ENCODE data around the gene LAMC3. TPM values are rescaled to one million over a fixed set of nuclear protein-coding genes. Genes with fewer than 3 reads are reported as not detected.

The LAMC3 gene
- total RNA-seq, 1 donor from 2014 or later: 0.03 TPM

DNA sequence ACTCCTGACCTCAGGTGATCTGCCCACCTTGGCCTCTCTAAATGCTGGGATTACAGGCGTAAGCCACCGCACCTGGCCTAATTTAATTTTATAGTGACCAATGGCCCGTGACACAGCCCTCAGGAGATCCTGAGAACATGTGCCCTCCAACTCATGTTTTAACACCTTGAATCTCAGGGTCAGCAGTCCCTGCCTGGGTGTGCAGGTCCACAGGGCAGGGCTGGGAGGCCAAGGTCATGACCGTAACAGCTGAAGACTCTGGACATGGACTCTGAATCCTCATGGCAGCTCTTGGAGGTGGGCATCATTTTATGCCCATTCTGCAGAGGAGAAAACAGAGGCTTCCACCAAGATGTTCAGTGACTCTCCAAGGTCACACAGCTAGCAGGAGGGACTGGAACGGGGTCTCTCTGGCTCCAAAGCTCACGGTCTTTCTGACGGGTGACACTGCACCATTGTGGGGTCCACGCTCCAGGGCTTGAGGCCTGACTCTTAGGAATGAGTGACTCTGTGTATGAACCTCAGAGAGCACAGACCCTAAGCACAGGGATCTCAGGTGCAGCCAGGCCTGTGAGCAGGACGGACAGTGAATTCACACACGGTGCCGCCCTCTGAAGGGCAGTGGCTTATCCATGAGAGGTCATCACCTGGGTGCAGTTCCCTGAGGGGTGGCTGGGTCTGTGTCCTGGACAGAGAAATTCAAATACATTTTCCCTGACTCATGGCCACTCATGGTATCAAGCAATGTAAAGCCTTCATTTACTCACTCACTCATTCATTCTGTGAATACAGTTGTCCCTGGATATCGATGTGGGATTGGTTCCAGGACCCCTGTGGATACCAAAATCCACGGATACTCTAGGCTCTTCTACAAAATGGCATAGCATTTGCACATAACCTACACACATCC, 32.8 kb upstream of the LAMC3 start:
- ATAC-seq (ENCODE audit: poor library complexity) (no peak), DNase-seq (no peak)
- intact Hi-C loops (cut with DNase I): no loop called here

DNA sequence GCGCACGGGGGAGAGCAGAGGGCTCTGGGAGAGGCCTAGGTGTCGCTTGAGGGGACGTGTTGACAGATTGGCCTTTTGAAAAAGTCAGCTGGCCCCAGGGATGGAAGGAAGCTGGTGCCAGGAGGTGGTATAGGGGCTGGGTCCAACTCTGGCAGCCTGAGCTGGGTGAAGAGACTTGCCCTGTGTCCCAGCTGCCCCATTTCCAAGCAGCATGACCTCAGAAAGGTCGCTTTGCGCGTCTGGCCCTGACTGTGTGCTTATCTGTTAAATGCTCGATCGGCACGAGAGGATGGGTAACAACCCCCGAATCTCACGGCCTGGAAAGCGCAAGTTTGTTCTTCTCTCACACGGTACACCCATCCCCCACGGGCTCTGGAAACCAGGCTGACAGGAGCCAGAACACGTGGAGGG, 31.2 kb upstream of the LAMC3 start:
- ATAC-seq (ENCODE audit: poor library complexity): peak; percentile 92
- DNase-seq: peak; percentile 64
- intact Hi-C loops (cut with DNase I): no loop called here

DNA sequence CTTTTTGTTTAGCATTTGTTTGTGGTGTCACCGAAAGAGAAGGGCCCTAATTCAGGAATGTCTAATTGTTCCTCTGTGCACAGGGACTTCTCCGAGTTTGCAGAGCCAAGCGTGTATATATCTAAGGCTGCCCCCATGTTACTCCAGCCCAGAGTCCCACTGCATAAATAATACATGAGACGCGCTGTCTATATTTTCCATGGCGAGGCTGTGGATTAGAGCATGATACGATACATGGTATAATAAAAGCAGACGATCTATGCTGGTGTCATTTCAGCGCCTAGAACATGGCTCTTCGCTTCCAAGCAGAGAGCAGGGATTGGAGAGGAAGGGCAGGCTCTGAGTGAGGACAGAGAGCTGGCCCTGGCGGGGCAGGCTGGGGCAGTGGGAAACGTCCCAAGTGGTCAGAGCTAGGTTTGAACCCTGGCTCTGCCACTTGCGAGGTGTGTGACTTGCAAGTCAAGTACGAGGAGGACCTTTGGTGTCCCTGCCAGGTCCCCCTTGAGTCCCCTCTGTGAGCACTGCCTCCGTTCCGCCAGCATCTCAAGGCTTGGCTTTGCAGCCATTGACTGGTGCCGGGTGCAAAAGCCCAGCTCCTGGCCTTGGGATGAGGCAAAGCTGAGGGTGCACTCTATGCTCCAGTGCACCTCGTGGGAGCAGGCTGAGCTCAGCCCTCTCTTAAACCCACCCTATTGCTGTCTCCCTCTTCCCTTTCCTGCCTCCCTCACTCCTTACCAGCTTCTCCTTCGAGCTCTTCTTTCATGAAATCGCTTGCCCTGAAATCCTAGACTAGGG, 29.2 kb upstream of the LAMC3 start:
- no peak for DNase-seq
- intact Hi-C loops (cut with DNase I): no loop called here
- no peak for ATAC-seq (ENCODE audit: poor library complexity)

DNA sequence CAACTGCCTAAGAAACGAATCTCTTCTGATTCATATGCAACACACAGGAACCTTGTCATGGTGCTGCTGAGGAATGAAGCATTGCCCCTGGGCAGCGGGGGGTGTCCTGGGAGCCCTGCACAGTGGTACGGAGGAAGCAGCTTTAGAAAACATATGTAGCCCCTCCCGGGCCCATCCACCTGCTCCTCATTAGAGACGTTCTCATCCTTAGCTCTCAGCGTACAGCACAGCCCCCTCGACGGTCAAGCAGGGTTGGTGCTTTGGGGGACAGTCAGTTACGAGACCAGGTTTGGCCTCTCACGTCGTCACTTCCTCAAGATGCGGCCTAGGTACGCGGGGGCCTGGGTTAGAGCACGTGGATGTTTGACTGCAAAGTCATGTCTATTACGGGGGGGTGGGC, 28.4 kb upstream of the LAMC3 start:
- intact Hi-C loops (cut with DNase I): no loop called here
- DNase-seq: no peak
- no peak for ATAC-seq (ENCODE audit: poor library complexity)

DNA sequence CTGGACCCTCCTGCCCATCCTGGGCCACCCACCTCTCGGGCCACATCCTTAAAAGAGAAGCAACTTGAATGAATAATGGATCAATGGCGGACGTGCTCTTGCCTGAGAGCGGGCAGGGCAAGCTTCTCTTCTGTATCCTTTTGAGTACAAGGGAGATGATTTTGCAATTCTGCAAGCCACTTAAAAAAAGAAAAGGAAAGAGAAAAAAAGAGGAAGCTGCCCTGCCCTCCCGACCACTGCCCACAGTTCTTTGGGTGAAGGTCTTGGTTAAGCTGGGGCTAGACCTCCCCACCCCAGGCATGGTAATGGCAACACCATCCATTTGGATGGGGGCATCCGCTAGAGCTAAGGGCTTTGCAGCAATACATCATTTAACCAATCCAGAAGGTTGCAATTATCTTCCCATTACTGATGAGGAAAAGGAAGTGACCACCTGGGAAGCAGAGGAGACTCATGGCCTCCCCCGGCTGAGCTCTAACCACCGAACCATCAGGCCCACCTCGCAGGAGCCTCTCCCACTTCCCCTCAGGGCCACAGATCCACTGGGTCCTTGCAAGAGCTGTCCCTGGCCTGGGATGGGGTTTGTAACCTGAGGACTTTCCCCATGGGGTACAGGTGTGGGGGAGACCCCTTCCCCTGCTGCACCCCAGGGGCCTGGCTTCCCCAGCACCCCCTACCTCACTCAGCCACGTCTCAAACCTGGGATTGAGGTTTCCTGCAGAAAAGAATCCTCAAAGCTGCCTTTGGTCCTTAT, 27.8 kb upstream of the LAMC3 start:
- intact Hi-C loops (cut with DNase I): no loop called here
- ATAC-seq (ENCODE audit: poor library complexity): no peak
- DNase-seq: no peak

DNA sequence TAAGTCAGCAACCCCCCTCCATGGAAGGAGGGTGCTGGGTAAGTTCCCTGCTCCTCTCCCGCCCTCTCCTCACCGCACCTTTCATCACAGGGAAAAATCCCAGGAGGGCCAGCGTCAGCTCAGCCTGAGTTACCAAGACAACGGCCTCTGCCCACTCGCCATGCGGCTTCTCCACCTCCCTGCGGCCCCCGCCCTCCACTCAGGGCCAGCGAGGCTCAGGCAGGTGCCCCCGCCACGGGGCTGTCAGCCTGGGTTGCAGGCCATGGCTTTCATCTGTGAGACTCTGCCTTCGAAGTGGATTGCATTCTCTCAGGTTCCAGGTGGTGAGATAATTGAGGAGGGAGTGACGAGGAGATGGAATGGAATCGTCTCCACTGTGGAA, 27.2 kb upstream of the LAMC3 start:
- no peak for DNase-seq
- intact Hi-C loops (cut with DNase I): no loop called here
- ATAC-seq (ENCODE audit: poor library complexity): no peak

DNA sequence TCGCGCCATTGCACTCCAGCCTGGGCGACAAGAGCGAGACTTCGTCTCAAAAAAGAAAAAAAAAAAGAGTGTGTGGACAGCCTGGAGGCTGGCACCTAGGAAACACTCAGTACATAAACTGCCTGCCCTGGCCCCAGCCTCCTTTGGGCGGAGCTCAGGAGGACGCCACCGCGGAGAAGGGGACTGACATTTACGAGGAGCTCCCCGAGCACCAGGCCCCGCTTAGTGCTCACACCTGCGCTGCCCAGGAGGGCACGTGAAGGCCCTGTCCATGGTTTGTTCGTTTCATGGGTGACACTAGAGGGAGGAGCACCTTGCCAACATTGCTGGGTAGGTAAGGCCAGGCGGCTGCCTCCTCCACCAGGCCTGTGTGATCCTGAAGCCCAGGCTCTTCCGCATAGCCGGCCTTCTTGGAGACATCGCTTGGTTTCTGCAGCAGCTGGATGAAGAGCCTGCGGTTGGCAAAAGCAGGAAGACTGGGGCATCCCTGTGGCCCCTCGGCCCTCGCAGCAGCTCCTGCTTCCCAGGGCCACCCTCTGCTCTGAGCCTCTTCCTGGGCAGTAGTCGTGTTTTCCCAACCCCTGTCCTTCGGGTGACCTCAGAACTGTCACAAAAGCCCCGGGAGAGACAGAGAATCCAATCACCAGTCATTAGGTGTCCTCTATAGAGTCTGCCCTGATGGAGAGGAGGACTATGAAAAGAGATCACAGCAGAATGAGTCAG, 26.2 kb upstream of the LAMC3 start:
- ATAC-seq (ENCODE audit: poor library complexity): no peak
- intact Hi-C loops (cut with DNase I): no loop called here

DNA sequence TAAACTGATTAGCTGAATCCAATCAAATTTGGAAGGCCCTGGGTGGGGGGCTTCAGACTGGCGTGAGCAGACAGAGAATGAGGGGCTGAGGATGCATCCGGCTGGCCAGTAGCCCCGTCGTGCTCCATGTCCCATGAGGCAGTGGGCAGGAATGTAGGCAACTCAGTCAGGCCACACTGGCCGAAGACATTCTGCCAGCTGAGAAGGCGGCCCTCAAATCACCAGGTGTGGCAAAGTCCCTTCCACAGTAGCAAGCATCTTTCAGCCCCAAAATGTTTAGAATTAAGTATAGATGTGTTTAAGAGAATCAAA, 25.7 kb upstream of the LAMC3 start:
- intact Hi-C loops (cut with DNase I): no loop called here
- DNase-seq (no peak), ATAC-seq (ENCODE audit: poor library complexity) (no peak)

More for the DNA sequence above, 26.2 kb upstream of the LAMC3 start:
- no peak for DNase-seq

DNA sequence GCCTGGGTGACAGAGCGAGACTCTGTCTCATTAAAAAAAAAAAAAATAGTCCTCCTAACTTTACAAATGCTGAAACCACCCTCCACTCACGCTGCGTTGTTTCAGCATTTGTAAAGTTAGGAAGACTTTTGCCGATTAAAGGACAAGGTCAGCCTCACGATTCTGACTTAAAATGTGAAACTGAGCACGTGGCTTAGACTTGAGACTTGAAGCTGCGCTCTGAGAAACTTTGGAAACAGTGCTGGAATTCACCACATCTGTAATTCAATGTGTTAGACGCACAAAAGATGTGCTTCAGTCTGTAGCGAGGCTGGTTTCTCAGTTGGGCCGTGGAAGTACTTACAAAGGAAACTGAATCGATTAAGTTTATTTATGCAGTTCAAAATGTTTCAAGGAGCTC, 25.0 kb upstream of the LAMC3 start:
- intact Hi-C loops (cut with DNase I): no loop called here
- DNase-seq (no peak), ATAC-seq (ENCODE audit: poor library complexity) (no peak)

DNA sequence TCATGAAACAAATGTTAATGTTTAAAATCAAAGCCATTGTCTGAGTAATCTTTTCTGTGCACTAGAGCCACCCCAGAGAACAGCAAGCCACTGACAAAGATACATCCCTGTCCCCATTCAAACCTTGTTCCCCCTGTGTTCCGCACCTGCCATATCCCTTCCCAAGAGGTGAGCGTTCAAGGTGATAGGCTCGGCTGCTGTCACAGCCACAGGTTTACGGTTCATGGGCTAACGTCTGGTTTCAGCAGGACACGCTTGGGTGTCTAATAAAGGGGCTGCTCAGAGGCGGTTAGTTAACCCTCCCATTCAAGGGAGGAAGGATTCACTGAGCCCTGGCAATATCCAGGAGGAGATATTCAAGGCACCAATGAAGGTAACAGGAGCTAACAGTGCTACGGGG, 24.5 kb upstream of the LAMC3 start:
- intact Hi-C loops (cut with DNase I): no loop called here
- no peak for ATAC-seq (ENCODE audit: poor library complexity)
- DNase-seq: no peak

DNA sequence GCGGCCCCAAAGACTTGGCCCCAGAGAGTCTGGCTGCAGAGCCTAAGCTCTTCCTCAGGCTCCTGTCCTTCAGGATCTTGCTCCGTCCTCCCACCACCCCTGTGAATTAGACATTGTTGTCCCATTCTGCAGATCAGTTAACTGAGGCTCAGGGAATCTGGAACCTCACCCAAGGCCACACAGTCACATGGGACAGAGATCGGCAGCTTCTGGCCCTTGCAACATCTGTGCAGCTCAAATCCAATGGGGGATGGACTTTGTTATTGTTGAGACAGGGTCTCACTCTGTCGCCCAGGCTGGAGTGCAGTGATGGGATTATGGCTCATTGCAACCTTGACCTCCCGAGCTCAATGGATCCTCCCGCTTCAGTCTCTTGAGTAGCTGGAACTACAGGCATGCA, 23.9 kb upstream of the LAMC3 start:
- intact Hi-C loops (cut with DNase I): no loop called here
- ATAC-seq (ENCODE audit: poor library complexity): no peak

DNA sequence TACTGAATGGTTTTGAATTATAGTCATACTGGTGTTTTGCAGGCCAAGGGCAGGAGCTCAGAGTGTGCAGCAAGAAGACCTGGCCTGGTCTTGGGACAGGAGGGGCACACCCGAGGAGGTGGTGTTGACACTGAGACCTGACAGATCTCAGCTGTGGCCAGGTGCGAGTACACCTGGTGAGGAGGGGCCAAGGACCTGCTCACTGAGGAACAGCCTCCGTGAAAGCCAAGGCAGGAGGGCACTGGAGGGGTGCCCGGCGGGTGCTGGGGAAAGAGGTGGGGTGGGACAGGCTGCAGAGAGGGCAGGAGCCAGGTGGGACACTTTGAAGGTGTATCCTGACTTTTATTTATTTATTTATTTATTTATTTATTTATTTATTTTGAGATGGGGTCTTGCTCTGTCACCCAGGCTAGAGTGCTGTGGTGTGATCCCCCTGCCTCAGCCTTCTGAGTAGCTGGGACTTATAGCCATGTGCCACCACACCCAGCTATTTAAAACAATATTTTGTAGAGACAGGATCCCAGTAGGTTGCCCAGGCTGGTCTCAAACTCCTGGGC, 23.3 kb upstream of the LAMC3 start:
- intact Hi-C loops (cut with DNase I): no loop called here
- ATAC-seq (ENCODE audit: poor library complexity) (no peak), DNase-seq (no peak)

More for the DNA sequence above, 23.9 kb upstream of the LAMC3 start:
- no peak for DNase-seq

DNA sequence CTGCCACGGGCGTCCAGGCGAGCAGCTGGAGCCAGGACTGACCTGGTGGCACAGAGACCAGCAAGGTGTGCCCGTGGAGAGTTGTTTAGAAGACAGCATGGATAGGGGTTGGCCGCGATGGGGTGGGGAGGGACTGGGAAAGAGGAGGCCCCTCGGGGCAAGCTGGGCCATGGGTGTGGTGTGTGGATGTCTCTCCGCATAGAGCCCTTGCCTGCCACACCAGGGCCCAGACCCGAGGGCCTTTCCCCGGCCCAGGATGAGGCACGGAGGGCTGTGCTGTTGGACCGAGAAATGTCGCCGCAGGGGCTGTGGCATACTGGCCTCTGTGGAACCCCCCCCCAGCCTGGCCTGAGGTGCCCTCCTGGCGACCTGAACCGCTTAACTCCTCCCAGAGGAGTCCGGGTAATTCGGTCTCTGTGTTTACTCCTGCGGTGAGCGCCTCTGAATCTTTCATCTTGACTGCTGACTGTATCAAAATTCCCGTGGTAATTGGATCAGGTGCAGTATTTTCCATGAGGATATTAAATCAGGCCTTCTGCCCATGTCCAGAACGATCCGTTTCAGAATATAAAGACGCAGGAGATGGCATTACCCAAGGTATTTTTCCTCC, 22.5 kb upstream of the LAMC3 start:
- ATAC-seq (ENCODE audit: poor library complexity): no peak
- intact Hi-C loops (cut with DNase I): no loop called here
- no peak for DNase-seq

DNA sequence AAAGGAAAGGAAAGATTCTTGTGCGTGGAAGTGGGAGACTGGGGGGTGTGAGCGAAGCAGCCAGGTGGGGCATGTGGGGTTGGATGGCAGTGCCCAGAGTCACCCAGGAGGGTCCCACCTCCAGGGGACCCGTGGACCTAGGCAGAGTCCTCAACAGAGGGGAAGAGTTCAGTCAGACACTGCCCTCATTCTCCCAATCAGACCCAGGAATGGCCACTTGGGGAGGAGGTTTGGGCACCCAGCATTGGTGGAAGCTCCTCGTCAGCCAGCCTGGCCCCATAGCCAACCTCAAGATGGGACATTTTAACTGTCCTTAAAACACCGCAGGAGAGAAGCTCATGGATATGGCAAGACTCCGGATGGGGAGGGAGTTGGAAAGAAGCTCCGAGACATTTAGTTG, 21.9 kb upstream of the LAMC3 start:
- ATAC-seq (ENCODE audit: poor library complexity): no peak
- intact Hi-C loops (cut with DNase I): no loop called here

DNA sequence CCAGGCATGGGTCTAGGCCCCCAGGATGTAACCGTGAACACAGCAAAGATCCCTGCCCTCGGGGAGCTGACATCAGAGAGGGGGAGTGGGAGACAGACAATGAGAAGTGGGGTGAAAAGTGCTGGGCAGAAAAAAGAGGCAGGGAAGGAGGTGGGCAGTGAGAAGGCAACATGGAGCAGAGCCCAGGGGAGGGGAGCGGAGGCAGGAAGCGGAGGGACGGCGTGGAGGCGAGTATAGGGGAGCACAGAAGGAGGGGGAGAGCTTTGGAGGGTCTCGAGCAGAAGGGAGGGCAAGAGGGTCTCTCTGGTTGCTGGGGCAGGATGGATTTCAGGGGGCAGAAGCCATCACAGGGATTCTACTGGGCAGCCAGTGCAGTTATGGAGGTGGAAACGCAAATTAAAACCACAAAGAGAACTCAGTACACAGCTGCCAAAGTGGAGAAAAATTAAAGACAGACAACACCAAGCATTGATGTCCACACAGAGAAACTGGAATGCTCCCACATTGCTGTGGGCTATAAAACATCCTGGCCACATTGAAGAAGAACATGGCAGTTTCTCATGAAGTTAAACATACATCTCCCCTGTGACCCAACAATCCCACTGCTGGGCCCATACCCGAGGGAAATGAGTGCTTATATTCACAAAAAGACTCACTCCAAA, 21.1 kb upstream of the LAMC3 start:
- intact Hi-C loops (cut with DNase I): no loop called here
- ATAC-seq (ENCODE audit: poor library complexity): no peak
- no peak for DNase-seq

More for the DNA sequence above, 21.9 kb upstream of the LAMC3 start:
- DNase-seq: no peak

DNA sequence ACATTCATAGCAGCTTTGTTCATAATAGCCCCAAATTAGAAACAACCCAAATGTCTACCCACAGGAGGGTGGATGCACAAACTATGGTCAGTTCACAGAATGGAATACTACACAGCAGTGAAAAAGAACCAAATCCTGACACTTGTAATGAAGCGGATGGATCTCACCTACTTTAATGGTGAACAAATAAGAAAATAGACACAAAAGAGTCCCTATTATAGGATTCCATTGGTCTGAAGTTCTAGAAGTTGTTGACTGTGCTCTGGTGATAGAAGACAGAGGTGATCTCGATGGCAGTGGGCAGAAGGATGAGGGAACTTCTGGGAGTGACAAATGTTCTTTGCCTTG, 20.6 kb upstream of the LAMC3 start:
- intact Hi-C loops (cut with DNase I): no loop called here
- DNase-seq (no peak), ATAC-seq (ENCODE audit: poor library complexity) (no peak)

DNA sequence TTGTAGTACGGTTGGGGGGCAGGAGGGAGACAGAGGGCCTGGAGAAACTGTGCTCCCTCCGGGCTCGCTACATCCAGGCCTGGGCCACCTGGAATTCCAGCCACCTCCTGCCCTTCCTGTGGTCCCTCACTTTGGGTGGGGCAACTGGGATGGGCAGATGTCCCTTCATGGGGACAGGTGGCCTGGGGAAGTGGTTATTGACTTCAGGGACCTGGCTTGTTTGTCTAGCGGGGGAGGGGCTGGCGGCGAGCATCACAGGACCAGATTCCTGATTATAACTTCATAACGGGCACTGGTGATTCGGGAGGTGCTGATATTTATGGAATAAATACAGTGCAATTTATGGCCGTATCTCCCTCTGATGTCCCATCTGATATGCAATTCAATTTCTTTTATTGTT, 20.1 kb upstream of the LAMC3 start:
- intact Hi-C loops (cut with DNase I): no loop called here
- DNase-seq: no peak
- ATAC-seq (ENCODE audit: poor library complexity): no peak

DNA sequence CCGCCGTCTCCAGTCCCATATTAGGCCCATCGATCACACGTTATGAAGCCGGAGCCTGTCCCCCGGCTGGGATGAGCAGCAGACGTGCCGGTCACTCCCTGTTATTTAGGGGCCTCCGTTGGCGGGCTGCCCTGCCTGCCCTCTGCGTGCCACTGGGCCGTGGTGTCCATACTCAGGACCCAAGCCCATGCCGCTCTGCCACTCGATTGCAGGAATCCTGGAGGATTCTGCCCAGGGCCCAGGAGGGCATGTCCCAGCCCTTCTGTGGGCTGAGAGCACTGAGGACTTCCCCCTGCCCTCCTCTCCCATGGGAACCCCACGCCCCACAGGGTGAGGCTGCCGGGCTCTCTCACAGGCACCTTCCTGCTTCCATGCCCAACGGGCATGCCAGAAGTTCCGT, 19.6 kb upstream of the LAMC3 start:
- intact Hi-C loops (cut with DNase I): no loop called here
- no peak for DNase-seq
- ATAC-seq (ENCODE audit: poor library complexity): no peak

Measured in Right ventricle myocardium superior (tissue), 1 donor.